HepG2 (cell line): Measurements from ENCODE around the gene NCBP2. TPM values are rescaled to one million over a fixed set of nuclear protein-coding genes. Genes with fewer than 3 reads are reported as not detected.

Experiments
- HDAC2 ChIP-seq: sonication (generic); formaldehyde crosslinking; IDR thresholded peaks from 2 replicates; pipeline ENCODE4 v1.4.0; 2020; ENCODE audit warnings: missing genetic modification reagents
- KLF11 ChIP-seq: IDR thresholded peaks from 2 replicates; pipeline ENCODE4 v1.6.1; 2016; ENCODE audit warnings: missing compliant biosample characterization
- RNF219 ChIP-seq: sonication (generic); formaldehyde crosslinking; IDR thresholded peaks from 2 replicates; pipeline ENCODE4 v1.5.0; 2020; ENCODE audit warnings: mild to moderate bottlenecking, missing genetic modification reagents
- SKI ChIP-seq: fragments of 450-650 bp; IDR thresholded peaks from one replicate; pipeline ENCODE4 v1.6.1; 2018; ENCODE audit warnings: mild to moderate bottlenecking; ENCODE audit not compliant: partially characterized antibody
- ZFY ChIP-seq: sonication (generic); formaldehyde crosslinking; IDR thresholded peaks from 2 replicates; pipeline ENCODE4 v1.4.0; 2020; ENCODE audit warnings: missing genetic modification reagents
- ZNF121 ChIP-seq: sonication (generic); formaldehyde crosslinking; IDR thresholded peaks from 2 replicates; pipeline ENCODE4 v1.5.0; 2020; ENCODE audit warnings: mild to moderate bottlenecking, missing genetic modification reagents
- ZNF136 ChIP-seq: sonication (generic); formaldehyde crosslinking; IDR thresholded peaks from 2 replicates; pipeline ENCODE4 v1.8.1; 2022; ENCODE audit warnings: low read depth, mild to moderate bottlenecking, moderate library complexity, missing genetic modification reagents
- ZNF451 ChIP-seq: sonication (generic); formaldehyde crosslinking; IDR thresholded peaks from 2 replicates; pipeline ENCODE4 v1.5.0; 2020; ENCODE audit warnings: mild to moderate bottlenecking, missing genetic modification reagents
- ZNF512B ChIP-seq: sonication (generic); formaldehyde crosslinking; IDR thresholded peaks from 2 replicates; pipeline ENCODE4 v1.5.1; 2020; ENCODE audit warnings: missing genetic modification reagents, mild to moderate bottlenecking, borderline replicate concordance
- ZNF614 ChIP-seq: IDR thresholded peaks from 2 replicates; pipeline ENCODE4 v1.6.1; 2018; ENCODE audit warnings: missing biosample characterization, missing genetic modification reagents, inconsistent platforms, borderline replicate concordance
- polyA plus RNA-seq, 8 experiments: library from polyadenylated mRNA; depleted of rRNA in 3 of 8; stranded (reverse) in 7 of 8; unstranded in 1 of 8; fragments of >200 nt; fragmentation: Illumina TruSeq in 4 of 8; extraction: Trizol in 4 of 8; gene quantifications; 2 replicates each; pipeline versions ENCODE4 v1.2.1 to v1.2.3, GENCODE V29; 2011 to 2016; ENCODE audit warnings: low read depth in 4 of 8, missing spikeins in 1 of 8, mixed read lengths in 1 of 8; ENCODE audit not compliant: insufficient read depth in 1 of 8
- total RNA-seq, 5 experiments: library from RNA; depleted of rRNA; stranded (reverse); fragments of >200 nt; fragmentation: Illumina TruSeq; extraction: Trizol; gene quantifications; 2 replicates each; pipeline ENCODE4 v1.2.3, GENCODE V29; 2016; ENCODE audit warnings: low read depth in 1 of 5
- TF ChIP-seq, protein P1 (sequence below): IDR thresholded peaks from 2 replicates; pipeline ENCODE4 v1.4.0; 2020; ENCODE audit warnings: mild to moderate bottlenecking, missing genetic modification reagents
- TF ChIP-seq, protein P2 (sequence below): sonication (generic); formaldehyde crosslinking; IDR thresholded peaks from 2 replicates; pipeline ENCODE4 v1.5.0; 2020; ENCODE audit warnings: mild to moderate bottlenecking, missing genetic modification reagents
- TF ChIP-seq, protein P3 (sequence below): sonication (generic); formaldehyde crosslinking; IDR thresholded peaks from 2 replicates; pipeline ENCODE4 v1.5.0; 2020; ENCODE audit warnings: missing genetic modification reagents
- TF ChIP-seq, protein P4 (sequence below): IDR thresholded peaks from 2 replicates; pipeline ENCODE4 v1.6.1; 2016; ENCODE audit warnings: missing compliant biosample characterization, missing genetic modification reagents, borderline replicate concordance

Gene NCBP2
- total and polyA plus RNA-seq, 2 of the 13 experiments (the other 11 are each of a cell fraction or from before 2014, with no cell fraction given): 58.7 to 95.5 TPM

DNA sequence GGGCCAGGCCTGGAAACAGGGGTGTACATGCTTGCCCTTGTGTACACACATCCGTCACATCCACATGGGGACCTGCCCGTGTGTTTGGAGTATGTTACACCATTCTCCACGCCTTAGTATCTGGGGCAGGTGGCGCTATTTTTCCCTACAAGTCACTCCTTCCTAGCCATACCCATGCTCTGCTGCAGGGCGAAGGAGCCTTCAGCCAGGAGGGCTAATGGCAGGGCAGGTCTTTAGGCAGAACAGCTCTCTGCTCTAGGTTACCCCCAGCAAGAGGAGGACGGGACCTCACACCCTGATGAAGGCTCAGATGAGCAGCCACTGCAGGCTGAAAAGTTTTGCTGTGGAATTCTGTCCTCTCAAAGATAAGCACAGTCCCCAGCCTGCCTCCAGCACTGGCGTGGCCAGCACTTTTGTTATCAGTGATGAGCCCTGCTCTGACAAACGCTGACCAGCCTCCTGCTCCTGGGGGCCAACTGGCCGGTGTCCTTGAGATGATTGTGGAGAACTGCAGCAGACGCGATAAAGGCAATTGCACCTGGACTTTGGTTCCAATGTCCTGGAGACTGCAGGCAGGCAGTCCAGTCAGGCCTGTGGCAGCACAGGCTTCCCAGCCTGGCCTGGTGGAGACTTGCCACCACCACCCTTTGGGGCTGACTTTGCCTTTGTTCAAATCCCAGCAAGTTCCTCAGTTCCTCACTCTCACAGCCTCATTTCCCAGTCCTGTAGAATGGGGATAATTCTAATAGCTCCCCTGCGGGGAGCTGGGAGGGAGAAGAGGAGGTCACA lies 46.1 kb upstream of the NCBP2 start (continued):
- TF ChIP-seq, protein P1, sequence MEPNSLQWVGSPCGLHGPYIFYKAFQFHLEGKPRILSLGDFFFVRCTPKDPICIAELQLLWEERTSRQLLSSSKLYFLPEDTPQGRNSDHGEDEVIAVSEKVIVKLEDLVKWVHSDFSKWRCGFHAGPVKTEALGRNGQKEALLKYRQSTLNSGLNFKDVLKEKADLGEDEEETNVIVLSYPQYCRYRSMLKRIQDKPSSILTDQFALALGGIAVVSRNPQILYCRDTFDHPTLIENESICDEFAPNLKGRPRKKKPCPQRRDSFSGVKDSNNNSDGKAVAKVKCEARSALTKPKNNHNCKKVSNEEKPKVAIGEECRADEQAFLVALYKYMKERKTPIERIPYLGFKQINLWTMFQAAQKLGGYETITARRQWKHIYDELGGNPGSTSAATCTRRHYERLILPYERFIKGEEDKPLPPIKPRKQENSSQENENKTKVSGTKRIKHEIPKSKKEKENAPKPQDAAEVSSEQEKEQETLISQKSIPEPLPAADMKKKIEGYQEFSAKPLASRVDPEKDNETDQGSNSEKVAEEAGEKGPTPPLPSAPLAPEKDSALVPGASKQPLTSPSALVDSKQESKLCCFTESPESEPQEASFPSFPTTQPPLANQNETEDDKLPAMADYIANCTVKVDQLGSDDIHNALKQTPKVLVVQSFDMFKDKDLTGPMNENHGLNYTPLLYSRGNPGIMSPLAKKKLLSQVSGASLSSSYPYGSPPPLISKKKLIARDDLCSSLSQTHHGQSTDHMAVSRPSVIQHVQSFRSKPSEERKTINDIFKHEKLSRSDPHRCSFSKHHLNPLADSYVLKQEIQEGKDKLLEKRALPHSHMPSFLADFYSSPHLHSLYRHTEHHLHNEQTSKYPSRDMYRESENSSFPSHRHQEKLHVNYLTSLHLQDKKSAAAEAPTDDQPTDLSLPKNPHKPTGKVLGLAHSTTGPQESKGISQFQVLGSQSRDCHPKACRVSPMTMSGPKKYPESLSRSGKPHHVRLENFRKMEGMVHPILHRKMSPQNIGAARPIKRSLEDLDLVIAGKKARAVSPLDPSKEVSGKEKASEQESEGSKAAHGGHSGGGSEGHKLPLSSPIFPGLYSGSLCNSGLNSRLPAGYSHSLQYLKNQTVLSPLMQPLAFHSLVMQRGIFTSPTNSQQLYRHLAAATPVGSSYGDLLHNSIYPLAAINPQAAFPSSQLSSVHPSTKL: peak; percentile 84
- TF ChIP-seq, protein P2, sequence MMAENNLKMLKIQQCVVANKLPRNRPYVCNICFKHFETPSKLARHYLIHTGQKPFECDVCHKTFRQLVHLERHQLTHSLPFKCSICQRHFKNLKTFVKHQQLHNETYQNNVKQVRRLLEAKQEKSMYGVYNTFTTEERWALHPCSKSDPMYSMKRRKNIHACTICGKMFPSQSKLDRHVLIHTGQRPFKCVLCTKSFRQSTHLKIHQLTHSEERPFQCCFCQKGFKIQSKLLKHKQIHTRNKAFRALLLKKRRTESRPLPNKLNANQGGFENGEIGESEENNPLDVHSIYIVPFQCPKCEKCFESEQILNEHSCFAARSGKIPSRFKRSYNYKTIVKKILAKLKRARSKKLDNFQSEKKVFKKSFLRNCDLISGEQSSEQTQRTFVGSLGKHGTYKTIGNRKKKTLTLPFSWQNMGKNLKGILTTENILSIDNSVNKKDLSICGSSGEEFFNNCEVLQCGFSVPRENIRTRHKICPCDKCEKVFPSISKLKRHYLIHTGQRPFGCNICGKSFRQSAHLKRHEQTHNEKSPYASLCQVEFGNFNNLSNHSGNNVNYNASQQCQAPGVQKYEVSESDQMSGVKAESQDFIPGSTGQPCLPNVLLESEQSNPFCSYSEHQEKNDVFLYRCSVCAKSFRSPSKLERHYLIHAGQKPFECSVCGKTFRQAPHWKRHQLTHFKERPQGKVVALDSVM (CRISPR knock-in tag): peak; percentile 57; the same call in 1 of the 2 replicates
- peak; percentile 14 for TF ChIP-seq SKI
- TF ChIP-seq, protein P3, sequence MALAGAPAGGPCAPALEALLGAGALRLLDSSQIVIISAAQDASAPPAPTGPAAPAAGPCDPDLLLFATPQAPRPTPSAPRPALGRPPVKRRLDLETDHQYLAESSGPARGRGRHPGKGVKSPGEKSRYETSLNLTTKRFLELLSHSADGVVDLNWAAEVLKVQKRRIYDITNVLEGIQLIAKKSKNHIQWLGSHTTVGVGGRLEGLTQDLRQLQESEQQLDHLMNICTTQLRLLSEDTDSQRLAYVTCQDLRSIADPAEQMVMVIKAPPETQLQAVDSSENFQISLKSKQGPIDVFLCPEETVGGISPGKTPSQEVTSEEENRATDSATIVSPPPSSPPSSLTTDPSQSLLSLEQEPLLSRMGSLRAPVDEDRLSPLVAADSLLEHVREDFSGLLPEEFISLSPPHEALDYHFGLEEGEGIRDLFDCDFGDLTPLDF (CRISPR knock-in tag): 0 out of 2 replicates have a peak, but pooled peaks have one; percentile 37
- TF ChIP-seq RNF219 (CRISPR knock-in tag): no peak
- TF ChIP-seq ZNF614: peak; percentile 66; the same call in 1 of the 2 replicates
- peak; percentile 53; the same call in 1 of the 2 replicates for TF ChIP-seq ZNF451
- peak; percentile 31; the same call in 1 of the 2 replicates for TF ChIP-seq ZNF121 (CRISPR knock-in tag)
- TF ChIP-seq ZNF136: no peak
- TF ChIP-seq, protein P4, sequence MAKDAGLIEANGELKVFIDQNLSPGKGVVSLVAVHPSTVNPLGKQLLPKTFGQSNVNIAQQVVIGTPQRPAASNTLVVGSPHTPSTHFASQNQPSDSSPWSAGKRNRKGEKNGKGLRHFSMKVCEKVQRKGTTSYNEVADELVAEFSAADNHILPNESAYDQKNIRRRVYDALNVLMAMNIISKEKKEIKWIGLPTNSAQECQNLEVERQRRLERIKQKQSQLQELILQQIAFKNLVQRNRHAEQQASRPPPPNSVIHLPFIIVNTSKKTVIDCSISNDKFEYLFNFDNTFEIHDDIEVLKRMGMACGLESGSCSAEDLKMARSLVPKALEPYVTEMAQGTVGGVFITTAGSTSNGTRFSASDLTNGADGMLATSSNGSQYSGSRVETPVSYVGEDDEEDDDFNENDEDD: peak; percentile 34; the same call in 1 of the 2 replicates
- peak; percentile 71 for TF ChIP-seq HDAC2
- TF ChIP-seq ZFY (CRISPR knock-in tag): peak; percentile 63
- TF ChIP-seq ZNF512B (CRISPR knock-in tag): peak; percentile 60; the same call in 1 of the 2 replicates
- TF ChIP-seq KLF11 (CRISPR knock-in tag): peak; percentile 45; the same call in 1 of the 2 replicates
